NCI-H128 (cell line): ENCODE results near the gene TIPRL.
"Not testable (repeated sequence)": the region's sequence is repeated elsewhere in the genome, so short reads cannot be mapped to it uniquely, and the experiment has no call there.

Source experiments
- DNase-seq: peaks from one replicate; lab custom pipeline; 2025; ENCODE audit not compliant: unreplicated experiment; lab: John Stamatoyannopoulos, UW

TIPRL gene

GRCh38 chr1:168157638-168158037 is 21.1 kb upstream of the TIPRL start:
- no peak for DNase-seq

GRCh38 chr1:168159251-168159650 is 19.5 kb upstream of the TIPRL start:
- DNase-seq = no peak

GRCh38 chr1:168159979-168160378 is 18.8 kb upstream of the TIPRL start:
- no peak for DNase-seq

- DNase-seq = no peak
These were observed 17.3 kb upstream of the TIPRL start for GRCh38 chr1:168161459-168161858.

GRCh38 chr1:168163670-168164069 is 15.1 kb upstream of the TIPRL start:
- no peak for DNase-seq

GRCh38 chr1:168164771-168165170 is 14.0 kb upstream of the TIPRL start:
- no peak for DNase-seq

GRCh38 chr1:168167806-168168205 is 11.0 kb upstream of the TIPRL start:
- DNase-seq = no peak

GRCh38 chr1:168170564-168171508 is 7.9 kb upstream of the TIPRL start:
- no peak for DNase-seq

- no peak for DNase-seq
These were observed 6.4 kb upstream of the TIPRL start for GRCh38 chr1:168172250-168172915.

- DNase-seq = no peak
These were observed 530 bp upstream of the TIPRL start for GRCh38 chr1:168178227-168178637.

GRCh38 chr1:168179438-168180147 is 831 bp downstream of the TIPRL start:
- DNase-seq = no peak

- no peak for DNase-seq
These were observed 1.4 kb downstream of the TIPRL start for GRCh38 chr1:168180148-168180524.

GRCh38 chr1:168181063-168181720 is 2.4 kb downstream of the TIPRL start:
- DNase-seq = not testable (repeated sequence)

- DNase-seq = no peak
These were observed 8.4 kb downstream of the TIPRL start for GRCh38 chr1:168187177-168187576.

GRCh38 chr1:168190403-168190802 is 11.6 kb downstream of the TIPRL start:
- no peak for DNase-seq

GRCh38 chr1:168195199-168196135 is 16.7 kb downstream of the TIPRL start:
- DNase-seq = no peak

GRCh38 chr1:168199056-168199455 is 20.3 kb downstream of the TIPRL start:
- DNase-seq = no peak

- no peak for DNase-seq
These were observed 24.3 kb downstream of the TIPRL start for GRCh38 chr1:168202941-168203654.

- DNase-seq = no peak
These were observed 27.3 kb downstream of the TIPRL start for GRCh38 chr1:168206111-168206510.
